ACHN (cell line): Measurements from ENCODE around the gene ZNF692.

Experiments
- DNase-seq: peaks from one replicate; pipeline ENCODE4 v3.0.0-alpha.2; 2015
- in situ Hi-C: cut with HindIII; loops from 2 replicates; pipeline ENCODE4 v1.10.0; 2017; ENCODE audit warnings: low sequenced_read_pairs, low pct_ligation_motif_present, low pct_unique_long_range_greater_than_20kb

Gene ZNF692

GRCh38 chr1:248852481-248853405, 6.1 kb downstream of the ZNF692 start:
- in situ Hi-C loops = no loop called here
- no peak for DNase-seq

GRCh38 chr1:248851390-248851789, 7.5 kb downstream of the ZNF692 start:
- in situ Hi-C loops = no loop called here
- DNase-seq = no peak

GRCh38 chr1:248850536-248851251, 8.2 kb downstream of the ZNF692 start:
- DNase-seq = no peak
- in situ Hi-C loops = no loop called here

GRCh38 chr1:248850124-248850523, 8.8 kb downstream of the ZNF692 start:
- DNase-seq = no peak
- in situ Hi-C loops = no loop called here

GRCh38 chr1:248849637-248850036, 9.2 kb downstream of the ZNF692 start:
- in situ Hi-C loops = no loop called here
- no peak for DNase-seq

GRCh38 chr1:248849152-248849551, 9.7 kb downstream of the ZNF692 start:
- in situ Hi-C loops = no loop called here
- no peak for DNase-seq

GRCh38 chr1:248848602-248849001, 10.3 kb downstream of the ZNF692 start:
- in situ Hi-C loops = no loop called here

GRCh38 chr1:248847956-248848561, 10.8 kb downstream of the ZNF692 start:
- in situ Hi-C loops = no loop called here

More at GRCh38 chr1:248848602-248849001, 10.3 kb downstream of the ZNF692 start:
- DNase-seq = no peak

GRCh38 chr1:248847181-248847955, 11.5 kb downstream of the ZNF692 start:
- in situ Hi-C loops = no loop called here
- no peak for DNase-seq

More at GRCh38 chr1:248847956-248848561, 10.8 kb downstream of the ZNF692 start:
- DNase-seq = no peak

GRCh38 chr1:248844526-248844925, 14.4 kb downstream of the ZNF692 start:
- DNase-seq = no peak
- in situ Hi-C loops = no loop called here

- no peak for DNase-seq
- in situ Hi-C loops = no loop called here
Measured at GRCh38 chr1:248843687-248844086, 15.2 kb downstream of the ZNF692 start.

- no peak for DNase-seq
- in situ Hi-C loops = no loop called here
Measured at GRCh38 chr1:248842781-248843331, 16.0 kb downstream of the ZNF692 start.

- in situ Hi-C loops = no loop called here
- peak; percentile 57 for DNase-seq
Measured at GRCh38 chr1:248841702-248842395, 17.0 kb downstream of the ZNF692 start.

- DNase-seq = no peak
- in situ Hi-C loops = no loop called here
Measured at GRCh38 chr1:248840946-248841345, 17.9 kb downstream of the ZNF692 start.

GRCh38 chr1:248839168-248839555, 19.7 kb downstream of the ZNF692 start:
- in situ Hi-C loops = no loop called here
- peak; percentile 19 for DNase-seq

GRCh38 chr1:248838357-248839167, 20.3 kb downstream of the ZNF692 start:
- in situ Hi-C loops = no loop called here
- peak; percentile 90 for DNase-seq

GRCh38 chr1:248837781-248838356, 21.0 kb downstream of the ZNF692 start, which contains the start of gene ZNF672:
ZNF672 (plus strand) TSS chr1:248838224; CDS start chr1:248847275, 9,051 bp downstream.
- in situ Hi-C loops = no loop called here
- DNase-seq = peak; percentile 99
